PC-3 (cell line): ENCODE measurements around the gene CGGBP1. TPM values are rescaled to one million over a fixed set of nuclear protein-coding genes. Genes with fewer than 3 reads are reported as not detected.

ENCODE experiments used
- ATAC-seq: fragments of 200-7000 bp; cut with Tn5 transposase; 2 replicates; pipeline ENCODE4 v1.9.1; 2020; ENCODE audit warnings: mild to moderate bottlenecking, moderate library complexity
- BruUV-seq: library from RNA; stranded (reverse); fragments of 400-500 nt; replicated peaks from 2 replicates; lab custom pipeline; 2021; lab: Mats Ljungman, UMichigan
- CTCF ChIA-PET: fragments of 300-600 bp; sonication (Branson Sonifier 250); formaldehyde crosslinking; loops from one replicate; lab custom pipeline; 2022; ENCODE audit warnings: antibody characterized with exemption; lab: Charles Lee
- POLR2A ChIA-PET: fragments of 300-600 bp; sonication (Branson Sonifier 250); formaldehyde crosslinking; loops from one replicate; lab custom pipeline; 2022; ENCODE audit warnings: antibody characterized with exemption; ENCODE audit not compliant: unreplicated experiment; lab: Charles Lee
- DNase-seq: peaks from one replicate; pipeline ENCODE4 v3.0.0-alpha.2; 2015
- H2AFZ ChIP-seq: fragments of 300-600 bp; sonication (generic); 2 replicates; pipeline ENCODE4 v1.6.0; 2016; ENCODE audit warnings: antibody characterized with exemption, low read length
- H3F3A ChIP-seq: fragments of 300-600 bp; sonication (generic); one replicate; pipeline ENCODE4 v1.6.0; 2017; ENCODE audit warnings: antibody characterized with exemption, low read length, control low read depth, mild to moderate bottlenecking; ENCODE audit not compliant: unreplicated experiment
- H3K27ac ChIP-seq: fragments of 300-600 bp; sonication (generic); 2 replicates; pipeline ENCODE4 v1.5.1; 2016; ENCODE audit warnings: mild to moderate bottlenecking, low read length
- H3K27me3 ChIP-seq: fragments of 300-600 bp; sonication (generic); 2 replicates; pipeline ENCODE4 v1.6.1; 2016; ENCODE audit warnings: low read length, mixed read lengths
- H3K36me3 ChIP-seq: fragments of 300-600 bp; sonication (generic); 2 replicates; pipeline ENCODE4 v1.6.1; 2016; ENCODE audit warnings: low read depth, mixed run types, low read length, mixed read lengths
- H3K4me1 ChIP-seq: fragments of 300-600 bp; sonication (generic); 2 replicates; pipeline ENCODE4 v1.5.1; 2016; ENCODE audit warnings: low read length; ENCODE audit not compliant: insufficient read depth
- H3K4me2 ChIP-seq: fragments of 300-600 bp; sonication (generic); 2 replicates; pipeline ENCODE4 v1.6.0; 2016; ENCODE audit warnings: low read length
- H3K4me3 ChIP-seq: fragments of 300-600 bp; sonication (generic); 2 replicates; pipeline ENCODE4 v1.5.1; 2016; ENCODE audit warnings: mild to moderate bottlenecking, low read length, mixed read lengths
- H3K79me2 ChIP-seq: fragments of 300-600 bp; sonication (generic); 2 replicates; pipeline ENCODE4 v1.6.1; 2017; ENCODE audit warnings: low read length, mixed read lengths
- H3K9ac ChIP-seq: fragments of 300-600 bp; sonication (generic); 2 replicates; pipeline ENCODE4 v1.6.0; 2016; ENCODE audit warnings: mild to moderate bottlenecking, low read length
- H3K9me2 ChIP-seq: fragments of 300-600 bp; sonication (generic); replicated peaks from 2 replicates; pipeline ENCODE4 v1.6.1; 2016; ENCODE audit warnings: mixed run types, low read length, mixed read lengths
- H3K9me3 ChIP-seq: fragments of 300-600 bp; sonication (generic); 2 replicates; pipeline ENCODE4 v1.6.1; 2016; ENCODE audit warnings: low read length, mixed read lengths
- H4K20me1 ChIP-seq: fragments of 300-600 bp; sonication (generic); 2 replicates; pipeline ENCODE4 v1.6.1; 2016; ENCODE audit warnings: low read length, mixed read lengths
- EZH2 ChIP-seq: fragments of 300-600 bp; sonication (generic); IDR thresholded peaks from one replicate; pipeline ENCODE4 v1.6.1; 2017; ENCODE audit warnings: antibody characterized with exemption, mild to moderate bottlenecking, low read length; ENCODE audit not compliant: unreplicated experiment
- EZH2phosphoT487 ChIP-seq: fragments of 300-600 bp; sonication (generic); IDR thresholded peaks from 2 replicates; pipeline ENCODE4 v1.6.1; 2018; ENCODE audit warnings: mild to moderate bottlenecking, antibody characterized with exemption, low read length, borderline replicate concordance
- intact Hi-C: fragments of 100-400 bp; cut with micrococcal nuclease; formaldehyde crosslinking; loops from 2 replicates; pipeline ENCODE4 v1.9.0; 2023
- total RNA-seq: library from RNA; depleted of rRNA; stranded (reverse); fragments of >200 nt; gene quantifications from 2 replicates; pipeline ENCODE4 v1.2.3, GENCODE V29; 2014
- TF ChIP-seq, protein P1 (sequence below): fragments of 300-600 bp; sonication (generic); conservative IDR thresholded peaks from 2 replicates; pipeline ENCODE4 v1.5.1; 2017; ENCODE audit warnings: antibody characterized with exemption, low read depth, mild to moderate bottlenecking, low read length

The CGGBP1 gene
- total RNA-seq, 1 experiment from 2014 or later: 37.1 TPM

DNA sequence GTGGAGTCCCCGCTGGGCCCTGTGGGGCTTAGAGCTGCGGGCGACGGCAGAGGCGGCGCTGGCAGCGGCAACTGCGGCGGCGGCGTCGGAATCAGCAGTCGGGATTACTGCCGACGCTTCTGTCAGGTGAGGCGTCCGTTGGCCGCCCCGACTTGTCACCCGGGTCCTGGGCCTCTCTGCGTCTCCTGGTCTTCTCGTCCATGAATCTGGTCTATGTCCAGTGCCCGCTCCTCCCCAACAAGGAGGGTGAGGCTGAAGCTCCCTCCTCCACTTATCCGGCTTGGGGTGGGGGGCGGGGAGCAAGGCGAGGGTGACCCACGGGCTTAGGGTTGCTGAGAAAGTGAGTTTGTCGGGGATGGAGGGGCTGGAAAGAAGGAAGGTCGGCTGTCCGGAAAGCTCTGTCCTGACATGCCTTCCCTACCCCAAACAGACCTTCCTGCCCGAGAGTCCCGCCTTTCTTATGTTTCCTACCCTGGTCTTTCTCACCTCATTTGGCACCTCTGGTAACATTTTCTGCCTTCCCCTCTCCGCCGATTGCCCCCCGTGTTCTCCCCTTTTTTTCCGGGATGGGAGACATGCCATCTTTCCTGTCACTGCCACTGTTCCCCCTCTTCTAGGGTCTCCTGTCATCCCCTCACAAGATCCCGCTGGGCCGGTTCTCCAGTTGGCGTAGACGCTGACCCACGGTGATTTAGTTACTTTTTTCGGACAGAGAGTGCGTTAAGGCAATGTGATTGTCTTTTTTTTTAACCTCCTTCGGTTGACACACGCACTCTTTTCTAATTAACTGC lies 770 bp upstream of the CGGBP1 start:
- ChIA-PET POLR2A (interaction anchor here (0.6 to 1.0 kb wide), 2 partner anchors 28 to 54 kb away, joined by 3 to 4 read pairs; no protein-coding TSS in a partner anchor), CTCF (no interaction called here)
- H3K4me1 ChIP-seq: peaks cover 29% of the 10 kb centered on the region
- H3K36me3 ChIP-seq: peaks cover 22% of the 10 kb centered on the region
- ATAC-seq (peak; percentile 7), DNase-seq (peak; percentile 35)
- H3K4me3 ChIP-seq: peak overlapping the region; percentile 96
- H3K27me3 ChIP-seq: no peaks in the 10 kb centered on the region
- 0 out of 2 replicates have a peak overlapping the region, but pooled peaks have one; percentile 13 for H3K27ac ChIP-seq
- peak overlapping the region; percentile 84 for H3K9ac ChIP-seq
- H4K20me1 ChIP-seq: peaks cover 40% of the 10 kb centered on the region
- no peaks in the 10 kb centered on the region for H3K9me2 ChIP-seq
- H2AFZ ChIP-seq: peak overlapping the region; percentile 90
- intact Hi-C loops: loop anchor here (1.0 to 2.0 kb wide), 2 partner anchors 27 to 90 kb away; partner anchors contain the start of gene C3orf38
- peak overlapping the region; percentile 95 for H3K4me2 ChIP-seq
- no peaks in the 10 kb centered on the region for H3K9me3 ChIP-seq
- TSS peak; percentile 33 for BruUV-seq
- peaks cover 84% of the 10 kb centered on the region for H3K79me2 ChIP-seq
- TF ChIP-seq, protein P1, sequence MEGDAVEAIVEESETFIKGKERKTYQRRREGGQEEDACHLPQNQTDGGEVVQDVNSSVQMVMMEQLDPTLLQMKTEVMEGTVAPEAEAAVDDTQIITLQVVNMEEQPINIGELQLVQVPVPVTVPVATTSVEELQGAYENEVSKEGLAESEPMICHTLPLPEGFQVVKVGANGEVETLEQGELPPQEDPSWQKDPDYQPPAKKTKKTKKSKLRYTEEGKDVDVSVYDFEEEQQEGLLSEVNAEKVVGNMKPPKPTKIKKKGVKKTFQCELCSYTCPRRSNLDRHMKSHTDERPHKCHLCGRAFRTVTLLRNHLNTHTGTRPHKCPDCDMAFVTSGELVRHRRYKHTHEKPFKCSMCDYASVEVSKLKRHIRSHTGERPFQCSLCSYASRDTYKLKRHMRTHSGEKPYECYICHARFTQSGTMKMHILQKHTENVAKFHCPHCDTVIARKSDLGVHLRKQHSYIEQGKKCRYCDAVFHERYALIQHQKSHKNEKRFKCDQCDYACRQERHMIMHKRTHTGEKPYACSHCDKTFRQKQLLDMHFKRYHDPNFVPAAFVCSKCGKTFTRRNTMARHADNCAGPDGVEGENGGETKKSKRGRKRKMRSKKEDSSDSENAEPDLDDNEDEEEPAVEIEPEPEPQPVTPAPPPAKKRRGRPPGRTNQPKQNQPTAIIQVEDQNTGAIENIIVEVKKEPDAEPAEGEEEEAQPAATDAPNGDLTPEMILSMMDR: no peak
- no peak for TF ChIP-seq EZH2
- TF ChIP-seq EZH2phosphoT487: no peak
- H3F3A ChIP-seq: no peaks in the 10 kb centered on the region

DNA sequence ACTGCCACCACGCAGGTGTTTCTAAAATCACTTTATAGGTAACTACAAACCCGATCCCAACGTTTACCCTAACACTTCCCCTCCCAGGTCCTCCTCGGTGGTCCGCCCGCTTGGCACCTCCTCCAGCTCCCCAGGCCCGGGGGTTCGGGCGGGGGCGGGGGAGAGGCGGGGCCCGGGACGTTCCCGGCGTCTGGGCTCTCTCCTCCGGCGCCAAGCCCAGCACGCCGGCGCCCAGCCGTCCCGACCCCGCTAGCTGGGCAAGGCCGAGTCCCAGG lies 562 bp downstream of the CGGBP1 start:
- Histone ChIP-seq H3K4me3 (peak overlapping the region; percentile 96), H3K4me1 (peaks cover 29% of the 10 kb centered on the region), H3K79me2 (peaks cover 71% of the 10 kb centered on the region), H3K9ac (peak overlapping the region; percentile 87), H3F3A (no peaks in the 10 kb centered on the region), H3K27ac (peak overlapping the region; percentile 71), H3K9me2 (no peaks in the 10 kb centered on the region), H3K9me3 (no peaks in the 10 kb centered on the region), H3K27me3 (no peaks in the 10 kb centered on the region), H3K4me2 (peak overlapping the region; percentile 87), H3K36me3 (peaks cover 22% of the 10 kb centered on the region), H2AFZ (peak overlapping the region; percentile 81), H4K20me1 (peaks cover 32% of the 10 kb centered on the region)
- CTCF ChIA-PET: interaction anchor here (0.6 to 0.7 kb wide), 2 partner anchors 55 to 707 kb away, joined by 3 to 4 read pairs; no protein-coding TSS in a partner anchor
- DNase-seq (peak; percentile 8), ATAC-seq (no peak)
- intact Hi-C loops: loop anchor here (1.0 to 2.0 kb wide), 2 partner anchors 25 to 55 kb away; no protein-coding TSS in a partner anchor
- POLR2A ChIA-PET: interaction anchor here (1.0 kb wide), 1 partner anchor 27 kb away, joined by 3 read pairs; no protein-coding TSS in a partner anchor
- no peak for TF ChIP-seq EZH2phosphoT487
- TF ChIP-seq EZH2: no peak
- TF ChIP-seq, protein P1: no peak
- no TSS peak for BruUV-seq
